Right kidney (tissue), 1 donor: ENCODE data around the gene KCNAB1.
"Not testable (repeated sequence)": the region's sequence is repeated elsewhere in the genome, so short reads cannot be mapped to it uniquely, and the experiment has no call there.

Experiments used
- DNase-seq: peaks from one replicate; pipeline ENCODE4 v3.0.0-alpha.2; 2016

Gene KCNAB1

DNA sequence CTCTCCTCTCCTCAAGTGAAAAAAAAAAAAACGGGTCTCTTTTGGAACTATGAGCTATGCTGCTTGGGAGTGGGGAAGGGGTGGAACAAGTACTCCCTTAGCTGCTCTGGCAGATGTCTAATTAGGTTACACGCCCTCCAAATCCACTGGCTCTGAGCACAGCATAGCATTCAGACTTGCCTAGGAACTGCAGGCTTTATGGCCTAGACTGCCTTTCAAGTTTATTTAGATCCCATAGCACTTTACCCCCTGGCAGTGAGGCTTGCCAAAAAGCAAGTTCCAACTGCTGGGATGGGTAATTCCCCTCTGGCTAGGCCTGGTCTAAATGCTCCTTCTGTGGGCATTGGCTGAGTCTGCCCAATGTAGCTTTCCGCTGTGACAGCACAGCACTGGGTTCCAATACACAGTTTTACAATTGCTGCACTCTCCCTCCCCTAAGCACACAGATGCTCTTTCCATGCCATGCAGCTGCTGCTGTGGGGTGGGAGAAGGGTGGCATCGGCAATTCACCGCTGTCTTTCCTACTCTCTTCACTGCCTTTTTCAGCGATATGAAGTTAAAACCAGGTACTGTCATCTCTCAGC is 152.8 kb downstream of the KCNAB1 start:
- DNase-seq: no peak

DNA sequence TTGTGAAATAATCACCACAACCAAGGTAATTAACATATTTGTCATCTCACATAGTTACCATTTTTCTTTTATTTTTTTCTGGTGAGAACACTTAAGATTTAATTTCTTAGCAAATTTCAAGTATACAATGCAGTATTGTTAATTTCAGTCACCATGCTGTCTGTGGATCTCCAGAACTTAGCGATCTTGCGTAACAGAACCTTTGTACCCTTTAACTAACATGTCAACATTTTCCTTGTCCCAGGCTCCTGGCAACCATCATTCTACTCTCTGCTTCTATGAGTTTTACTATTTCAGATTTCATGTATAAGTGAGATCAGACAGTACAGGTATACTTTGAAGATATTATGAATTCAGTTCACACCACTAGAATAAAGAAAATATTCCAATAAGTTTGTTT is 154.4 kb downstream of the KCNAB1 start:
- no peak for DNase-seq

DNA sequence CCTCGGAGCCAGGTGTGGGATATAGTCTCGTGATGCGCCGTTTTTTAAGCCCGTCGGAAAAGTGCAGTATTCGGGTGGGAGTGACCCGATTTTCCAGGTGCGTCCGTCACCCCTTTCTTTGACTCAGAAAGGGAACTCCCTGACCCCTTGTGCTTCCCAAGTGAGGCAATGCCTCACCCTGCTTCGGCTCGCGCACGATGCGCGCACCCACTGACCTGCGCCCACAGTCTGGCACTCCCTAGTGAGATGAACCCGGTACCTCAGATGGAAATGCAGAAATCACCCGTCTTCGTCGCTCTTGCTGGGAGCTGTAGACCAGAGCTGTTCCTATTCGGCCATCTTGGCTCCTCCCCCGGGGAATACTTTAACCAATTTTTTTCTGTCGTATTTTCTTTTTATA is 164.3 kb downstream of the KCNAB1 start:
- DNase-seq: not testable (repeated sequence)

DNA sequence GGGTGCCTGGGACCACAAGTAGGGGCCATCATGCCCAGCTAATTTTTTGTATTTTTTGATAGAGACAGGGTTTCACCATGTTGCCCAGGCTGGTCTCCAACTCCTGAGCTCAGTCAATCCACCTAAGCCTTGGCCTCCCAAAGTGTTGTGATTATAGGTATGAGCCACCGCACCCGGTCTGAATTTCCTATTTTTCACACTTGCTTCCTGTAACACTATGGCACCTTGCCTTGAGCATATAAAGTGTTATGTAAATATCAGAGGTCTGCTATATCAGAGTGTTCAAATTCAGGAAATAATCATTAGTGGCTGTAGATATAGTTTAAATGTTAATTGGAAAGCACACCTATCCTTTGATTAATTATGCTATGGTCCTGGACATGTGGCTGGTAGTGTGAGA is 165.2 kb downstream of the KCNAB1 start:
- no peak for DNase-seq

DNA sequence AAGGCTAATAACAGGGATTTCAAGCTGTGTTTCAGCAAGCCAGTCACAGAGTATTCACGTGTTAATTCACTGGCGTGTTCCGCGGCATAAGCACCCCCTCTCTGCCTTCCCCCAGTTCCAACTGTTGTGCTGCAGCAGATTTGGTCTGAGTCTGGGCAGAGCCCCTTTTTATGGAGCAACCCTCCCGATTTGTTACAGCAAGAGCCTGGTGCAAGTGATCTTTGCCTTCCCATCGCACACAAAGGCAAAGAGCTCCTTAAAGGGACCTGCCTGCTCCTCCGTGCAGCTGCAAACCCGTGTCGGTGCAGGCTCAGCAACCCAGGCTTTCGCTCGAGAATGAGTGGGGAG is 170.5 kb downstream of the KCNAB1 start:
- no peak for DNase-seq

DNA sequence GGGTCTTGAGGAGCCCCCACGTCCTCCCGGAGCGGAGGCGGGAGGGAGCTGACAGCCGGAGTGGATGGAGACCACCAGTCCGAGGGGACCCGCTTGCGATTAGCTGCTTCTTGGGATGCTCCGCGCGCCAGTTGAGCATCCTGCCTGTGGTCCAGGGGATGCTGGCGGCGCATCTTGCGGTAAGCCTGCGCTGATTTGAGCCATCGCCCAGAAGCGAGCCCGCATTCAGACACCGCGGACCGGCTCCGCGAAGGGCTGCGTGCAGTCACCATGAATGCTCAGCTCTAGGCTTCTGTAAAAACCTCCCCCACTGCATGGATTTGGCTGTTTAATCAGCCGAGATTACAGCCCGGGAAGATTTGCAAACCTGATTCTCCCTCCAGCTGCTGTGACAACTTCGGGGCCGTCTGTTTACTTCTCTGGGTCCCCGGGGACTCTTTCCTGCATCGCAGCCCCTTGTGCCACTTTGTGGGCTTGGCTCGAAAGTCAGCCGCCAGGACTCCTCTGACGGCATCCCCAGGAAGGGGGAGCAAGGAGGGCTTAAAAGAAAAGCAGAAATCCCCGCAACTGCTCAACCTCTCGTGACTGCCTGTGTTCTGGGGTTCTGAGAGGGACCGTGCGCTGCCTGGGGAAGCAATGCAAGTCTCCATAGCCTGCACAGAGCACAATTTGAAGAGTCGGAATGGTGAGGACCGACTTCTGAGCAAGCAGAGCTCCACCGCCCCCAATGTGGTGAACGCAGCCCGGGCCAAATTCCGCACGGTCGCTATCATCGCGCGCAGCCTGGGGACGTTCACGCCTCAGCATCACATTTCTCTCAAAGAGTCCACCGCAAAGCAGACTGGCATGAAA is 171.1 kb downstream of the KCNAB1 start:
- DNase-seq: peak; percentile 35

DNA sequence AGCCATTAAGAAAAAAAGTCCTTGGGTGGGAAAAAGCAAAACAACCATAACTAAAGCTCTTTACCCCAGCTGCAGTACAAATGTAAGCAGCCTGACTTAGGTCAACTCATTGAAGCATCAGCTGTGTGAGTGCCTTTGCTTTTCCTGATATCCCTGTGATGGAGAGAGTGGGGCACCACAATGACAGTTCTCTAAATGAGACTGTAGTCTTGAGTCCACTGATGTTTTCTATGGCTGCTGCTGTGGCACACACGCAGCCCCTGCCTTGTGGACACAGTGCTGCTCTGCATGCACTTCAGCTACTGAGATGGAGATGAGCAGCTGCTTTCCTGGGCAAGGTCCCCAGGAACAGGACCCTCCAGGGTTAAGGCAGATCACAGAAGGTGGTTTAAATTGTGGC is 173.2 kb downstream of the KCNAB1 start:
- DNase-seq: no peak

DNA sequence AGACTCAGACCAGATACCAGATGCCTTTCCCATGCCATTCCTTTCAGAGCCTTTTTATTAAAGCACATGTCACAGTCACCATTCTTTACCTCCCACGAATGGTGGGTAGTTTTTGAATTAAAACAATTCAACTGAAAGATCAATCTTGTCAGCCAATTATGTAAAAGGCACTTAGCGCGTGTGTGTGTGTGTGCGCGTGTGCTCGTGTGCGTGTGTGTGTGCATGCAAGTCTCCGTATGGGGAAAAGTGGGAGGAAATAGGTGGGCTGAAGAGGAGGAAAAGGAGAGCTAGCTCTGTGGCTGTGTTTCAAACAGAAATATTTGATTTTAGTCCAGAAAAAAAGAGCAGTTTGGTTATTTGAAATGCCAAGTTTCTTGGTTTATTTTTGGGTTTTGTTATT is 177.2 kb downstream of the KCNAB1 start:
- DNase-seq: no peak

DNA sequence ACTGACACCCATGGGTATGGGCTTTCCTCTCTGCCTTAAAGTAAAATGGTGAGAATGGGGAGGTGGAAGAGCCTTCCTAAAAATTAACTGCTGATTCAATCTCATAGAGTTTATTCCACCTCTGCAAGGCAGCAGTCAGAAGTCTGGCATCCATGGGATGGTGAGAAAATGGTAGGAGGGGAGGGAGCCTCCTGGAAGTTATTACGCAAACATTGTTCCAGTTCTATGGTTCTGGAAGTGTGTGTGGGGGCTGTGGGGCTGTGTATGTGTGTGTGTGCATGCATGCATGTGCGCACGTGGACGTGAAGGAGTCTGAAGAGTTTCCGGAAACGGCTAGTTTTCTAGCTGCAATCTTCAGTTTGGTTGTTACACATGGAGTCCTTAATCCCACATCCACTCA is 177.6 kb downstream of the KCNAB1 start:
- no peak for DNase-seq

DNA sequence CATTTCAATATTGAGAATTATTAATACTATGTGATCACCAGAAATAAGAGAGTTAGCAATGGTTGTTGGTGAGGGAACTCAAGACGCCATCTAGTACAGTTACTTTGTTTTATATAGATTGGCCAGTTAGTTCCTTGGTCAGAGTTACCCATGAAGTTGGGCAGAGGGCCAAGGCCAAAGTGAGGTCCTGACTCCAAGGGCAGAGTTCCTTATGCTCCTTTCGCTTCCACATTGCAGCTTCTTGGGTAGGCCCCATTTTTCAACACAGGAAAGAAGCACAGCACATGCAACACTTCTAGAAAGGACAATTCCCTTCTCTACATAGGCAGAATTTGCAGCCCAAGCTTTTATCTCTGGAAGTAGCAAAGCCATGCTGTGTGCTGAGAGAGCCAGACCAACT is 178.6 kb downstream of the KCNAB1 start:
- DNase-seq: no peak

DNA sequence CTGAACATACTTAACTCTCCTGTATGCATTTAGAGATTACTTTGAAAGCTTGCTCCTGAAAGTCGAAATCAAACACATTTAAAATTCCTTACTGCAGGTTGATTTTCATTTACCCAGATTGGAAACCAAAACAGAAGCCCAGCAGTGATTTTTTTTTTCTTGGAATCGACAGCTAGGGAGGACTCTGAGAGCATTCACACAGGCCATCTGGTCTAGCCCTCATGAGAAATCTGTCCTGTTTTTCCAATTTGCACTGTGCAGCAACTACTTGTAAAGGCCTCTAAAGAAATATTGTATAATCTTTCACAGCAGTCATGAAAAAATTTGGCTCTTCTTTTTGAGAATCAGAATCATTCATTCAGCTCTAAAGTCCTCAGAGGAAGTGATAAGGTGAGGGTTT is 179.2 kb downstream of the KCNAB1 start:
- no peak for DNase-seq

DNA sequence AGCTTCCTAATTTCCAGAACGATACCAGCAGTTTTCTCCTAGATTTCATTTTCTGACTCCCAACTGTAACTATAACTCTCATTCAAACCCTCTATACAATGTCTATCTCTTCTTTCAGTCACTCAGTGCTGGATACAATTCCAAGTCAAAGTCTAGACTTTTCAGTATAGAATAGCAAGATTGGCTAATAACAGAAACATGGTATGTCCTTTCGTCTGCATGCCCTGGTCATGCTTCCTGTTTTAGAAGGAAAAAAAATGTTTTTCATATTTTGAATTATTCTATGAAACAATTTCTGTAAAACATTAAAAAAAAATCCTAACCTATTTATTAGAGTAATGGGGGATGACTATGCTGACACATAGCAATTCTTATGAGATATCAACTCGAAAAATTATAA is 180.0 kb downstream of the KCNAB1 start:
- no peak for DNase-seq

DNA sequence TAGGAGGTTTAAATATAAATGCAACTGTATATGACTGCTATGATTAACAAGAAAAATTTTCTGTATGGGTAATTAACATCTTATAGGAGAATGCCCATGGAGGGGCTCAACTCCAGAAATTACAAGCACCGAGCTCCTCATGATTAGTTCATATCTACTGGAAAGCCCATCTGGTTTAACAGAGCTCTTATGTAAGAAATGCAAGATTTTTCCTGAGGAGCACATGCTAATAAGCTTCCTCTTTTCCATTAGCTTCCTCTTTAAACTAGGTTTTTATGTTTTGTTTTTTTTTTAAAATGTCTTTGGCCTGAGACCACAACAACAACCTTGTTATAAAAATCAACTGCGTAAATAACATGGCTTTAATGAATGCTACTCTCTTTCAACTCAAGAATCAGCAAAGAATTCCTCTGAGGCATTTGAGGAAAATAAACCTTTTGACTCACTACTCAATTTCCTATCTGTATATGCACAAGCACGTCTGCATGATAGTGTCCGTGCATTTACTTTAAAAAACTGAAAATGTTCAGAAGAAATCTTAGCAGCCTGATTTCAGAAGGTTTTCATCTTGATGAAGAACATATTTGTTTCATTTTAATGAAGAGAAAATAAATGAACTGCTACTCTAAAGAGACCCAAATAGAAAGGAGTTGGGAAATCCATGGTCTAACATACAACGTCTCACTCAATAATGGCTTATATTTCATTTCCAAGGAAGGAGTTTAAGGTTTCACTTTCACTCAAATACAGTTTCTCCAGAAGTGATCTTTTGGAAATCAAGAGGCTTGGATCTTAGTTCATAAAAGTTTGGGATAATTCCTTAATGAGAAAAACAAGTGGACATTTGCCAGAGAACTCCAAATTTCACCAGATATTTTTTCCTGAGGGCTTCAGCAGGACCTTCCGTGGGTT is 180.8 kb downstream of the KCNAB1 start:
- no peak for DNase-seq

DNA sequence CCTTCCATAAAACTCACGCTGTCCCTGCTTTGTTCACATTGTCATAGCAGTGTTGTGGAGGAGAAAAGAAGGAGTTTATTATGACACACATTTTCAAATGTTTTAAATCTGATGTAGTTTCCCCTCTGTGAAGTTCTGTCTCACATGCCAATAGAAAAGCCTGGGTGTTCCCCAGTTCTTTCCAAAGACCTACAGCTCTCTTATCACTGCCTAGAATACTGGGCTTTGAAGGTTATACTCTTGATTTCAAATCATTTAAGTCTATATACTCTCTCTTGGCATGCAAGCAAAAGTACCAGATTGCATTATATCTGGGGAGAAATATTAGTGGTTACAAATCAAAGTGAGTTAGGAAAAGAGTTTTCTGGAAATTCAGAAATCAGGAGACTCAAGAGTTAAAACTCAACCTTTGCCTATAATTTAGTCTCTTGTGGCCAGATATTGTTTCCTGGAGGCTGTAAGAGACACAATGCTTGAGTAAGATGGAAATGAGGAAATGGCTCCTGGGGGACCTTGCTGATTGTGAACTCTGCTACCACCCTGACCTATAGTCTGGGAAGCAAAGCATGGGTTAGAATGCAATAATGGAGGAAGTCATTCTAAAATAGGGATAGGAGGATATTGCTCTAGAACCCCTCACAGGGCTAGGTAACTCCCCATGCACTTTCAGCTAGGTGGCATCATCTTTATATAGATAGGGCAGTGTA is 182.8 kb downstream of the KCNAB1 start:
- no peak for DNase-seq

DNA sequence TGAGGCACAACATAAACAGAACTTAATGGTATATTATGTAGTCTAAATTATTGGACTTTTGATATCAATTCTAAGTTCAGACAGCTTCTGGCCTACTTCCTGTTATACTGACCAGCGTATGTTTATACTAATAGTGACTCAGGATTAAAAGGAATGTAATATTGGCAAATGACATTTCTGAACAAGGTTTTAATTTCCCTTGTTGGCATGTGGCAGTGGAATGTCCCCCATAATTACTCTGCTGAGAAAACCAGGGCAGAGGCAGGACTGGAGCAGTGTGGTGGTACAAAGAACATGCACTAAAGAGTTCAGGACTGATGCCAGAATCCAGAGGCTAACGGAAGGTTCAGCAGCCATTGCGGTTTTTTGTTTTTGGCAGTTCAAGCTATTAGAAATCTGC is 184.0 kb downstream of the KCNAB1 start:
- DNase-seq: no peak

DNA sequence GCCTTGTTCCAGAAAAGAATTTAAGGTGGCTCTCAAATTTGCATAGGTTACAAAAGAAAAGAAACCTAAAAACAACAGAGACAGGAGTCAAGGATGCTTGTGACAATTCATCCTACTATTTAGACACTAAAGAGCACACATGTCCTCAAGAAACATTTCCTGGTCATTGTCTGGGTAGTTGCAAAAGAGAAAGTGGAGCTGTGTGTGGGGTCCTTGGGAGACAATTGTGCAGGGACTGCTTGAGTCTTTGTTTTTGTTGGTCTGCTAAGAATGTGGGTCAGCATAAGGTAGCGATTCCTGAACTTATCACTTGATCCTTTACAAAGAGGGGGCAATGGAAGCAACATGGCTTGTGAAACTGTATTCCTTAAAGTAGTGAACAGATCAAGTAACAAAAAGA is 185.3 kb downstream of the KCNAB1 start:
- no peak for DNase-seq

DNA sequence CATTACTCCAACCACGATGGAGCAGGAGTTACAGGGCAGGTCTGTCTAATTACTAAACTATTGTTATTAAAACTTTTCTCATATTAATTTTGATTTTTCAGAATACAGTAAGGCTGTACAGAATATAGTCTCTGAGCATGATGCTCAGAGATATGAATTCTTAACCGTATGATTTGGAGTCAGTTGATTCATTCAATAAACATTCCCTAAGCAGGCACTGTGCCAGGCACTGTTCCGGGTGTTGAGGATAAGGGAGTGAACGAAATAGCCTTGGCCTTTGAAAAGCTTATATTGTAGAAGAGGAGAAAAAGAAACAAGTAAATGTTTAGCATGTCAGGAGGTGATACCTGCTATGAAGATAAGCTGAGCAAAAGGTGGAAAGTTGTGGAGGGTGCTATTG is 187.3 kb downstream of the KCNAB1 start:
- no peak for DNase-seq

DNA sequence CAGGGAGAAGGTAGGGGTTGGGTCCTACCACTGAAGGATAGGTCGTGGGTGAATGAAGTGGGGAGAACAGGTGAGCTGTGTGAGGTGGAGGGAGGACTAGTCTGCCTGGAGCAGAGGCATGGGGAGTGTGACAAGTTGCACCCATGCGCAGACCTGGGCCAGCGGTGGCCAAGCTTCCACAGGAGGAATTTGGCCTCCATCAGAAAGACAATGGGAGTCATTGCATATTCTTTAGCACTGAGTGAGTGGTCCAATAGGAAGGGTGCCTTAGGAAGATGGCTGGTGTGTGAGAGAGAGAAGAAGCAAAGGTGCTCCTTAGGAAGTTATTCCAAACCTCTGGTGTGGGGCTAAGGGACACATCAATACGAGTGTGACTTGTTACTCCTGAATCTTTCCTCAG is 191.1 kb downstream of the KCNAB1 start:
- DNase-seq: no peak

DNA sequence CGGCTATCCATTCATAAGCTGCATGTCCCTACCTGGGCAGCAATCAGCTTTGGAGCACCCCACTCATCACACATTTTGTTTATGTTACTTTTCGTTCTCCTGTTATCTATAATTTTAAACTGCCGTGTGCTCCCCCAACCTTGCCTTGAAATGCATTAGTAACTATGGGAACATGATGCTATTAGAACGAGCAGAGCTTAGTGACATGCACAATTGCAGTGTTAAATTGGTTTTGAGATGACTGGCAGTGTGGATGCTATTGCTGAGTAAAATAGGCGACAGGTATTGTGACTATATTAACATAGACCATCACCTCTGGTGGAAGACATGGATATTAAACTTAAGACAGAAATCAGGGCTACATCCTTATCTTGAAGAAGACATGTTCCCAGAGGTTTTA is 191.6 kb downstream of the KCNAB1 start:
- no peak for DNase-seq

DNA sequence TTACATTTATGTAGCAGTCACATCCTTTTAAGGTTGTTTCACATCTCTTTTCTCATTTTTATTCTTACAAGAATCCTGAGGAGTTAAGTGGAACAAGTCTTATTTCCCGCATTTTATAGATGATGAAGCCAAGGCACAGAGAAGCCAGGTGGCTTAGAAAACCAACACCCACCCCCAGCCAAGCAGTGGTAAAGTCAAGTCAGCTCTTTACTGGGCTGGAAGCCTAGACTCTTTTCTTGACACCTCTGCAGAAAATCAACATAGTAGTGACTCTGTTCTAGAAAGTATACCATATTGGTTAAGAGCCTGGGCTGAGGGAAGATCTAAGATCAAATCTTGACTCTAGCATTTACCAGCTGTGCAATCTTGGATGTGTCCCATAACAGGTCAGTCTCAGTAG is 195.7 kb downstream of the KCNAB1 start:
- DNase-seq: no peak

DNA sequence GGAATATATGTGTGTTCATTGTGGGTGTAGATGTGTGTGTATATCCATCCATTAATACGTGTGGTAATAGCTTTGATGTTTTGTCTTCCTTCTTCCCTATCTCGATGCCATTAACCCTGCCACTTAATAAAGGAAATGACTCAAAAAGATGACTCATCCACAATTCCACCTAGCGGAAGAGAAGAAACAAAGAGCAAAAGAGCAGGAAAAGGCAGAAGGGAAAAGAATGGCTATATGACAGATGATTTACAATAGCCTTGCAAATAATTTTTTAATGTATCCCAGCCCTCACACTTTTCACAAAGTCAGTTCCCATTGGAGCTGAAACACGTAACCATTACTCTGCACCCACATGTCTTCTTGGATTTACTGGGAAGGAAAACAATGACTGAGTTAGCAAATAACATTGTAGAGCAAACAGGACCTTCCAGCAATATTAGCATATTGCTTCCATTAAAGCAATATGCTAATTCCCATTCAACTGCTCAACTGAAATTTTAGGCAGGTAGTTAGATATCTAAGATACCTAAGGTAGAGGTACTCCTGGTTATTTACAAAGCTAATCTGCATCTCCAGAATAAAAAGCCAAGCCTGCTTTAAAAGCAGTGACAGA is 197.2 kb downstream of the KCNAB1 start:
- no peak for DNase-seq

DNA sequence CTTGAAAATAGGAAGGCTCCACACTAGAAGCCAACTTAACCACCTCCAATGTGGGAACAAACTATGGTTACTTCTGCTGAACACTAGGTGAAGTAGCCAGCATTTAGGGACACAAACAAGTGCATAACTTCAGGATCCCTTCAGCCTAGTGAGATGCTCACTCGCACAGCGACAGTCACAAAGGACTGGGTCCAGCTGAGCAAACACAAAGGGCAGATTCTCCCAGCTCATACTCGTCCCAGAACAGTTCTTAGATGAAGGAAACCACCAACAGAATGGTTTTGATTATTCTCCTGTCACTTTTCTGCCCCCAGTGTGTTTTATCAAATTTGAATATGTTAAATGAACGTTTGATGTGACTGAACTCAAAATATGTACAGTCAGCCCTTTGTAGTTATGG is 201.6 kb downstream of the KCNAB1 start:
- no peak for DNase-seq
